ENCODE results near the gene CENPX.

The CENPX gene

DNA sequence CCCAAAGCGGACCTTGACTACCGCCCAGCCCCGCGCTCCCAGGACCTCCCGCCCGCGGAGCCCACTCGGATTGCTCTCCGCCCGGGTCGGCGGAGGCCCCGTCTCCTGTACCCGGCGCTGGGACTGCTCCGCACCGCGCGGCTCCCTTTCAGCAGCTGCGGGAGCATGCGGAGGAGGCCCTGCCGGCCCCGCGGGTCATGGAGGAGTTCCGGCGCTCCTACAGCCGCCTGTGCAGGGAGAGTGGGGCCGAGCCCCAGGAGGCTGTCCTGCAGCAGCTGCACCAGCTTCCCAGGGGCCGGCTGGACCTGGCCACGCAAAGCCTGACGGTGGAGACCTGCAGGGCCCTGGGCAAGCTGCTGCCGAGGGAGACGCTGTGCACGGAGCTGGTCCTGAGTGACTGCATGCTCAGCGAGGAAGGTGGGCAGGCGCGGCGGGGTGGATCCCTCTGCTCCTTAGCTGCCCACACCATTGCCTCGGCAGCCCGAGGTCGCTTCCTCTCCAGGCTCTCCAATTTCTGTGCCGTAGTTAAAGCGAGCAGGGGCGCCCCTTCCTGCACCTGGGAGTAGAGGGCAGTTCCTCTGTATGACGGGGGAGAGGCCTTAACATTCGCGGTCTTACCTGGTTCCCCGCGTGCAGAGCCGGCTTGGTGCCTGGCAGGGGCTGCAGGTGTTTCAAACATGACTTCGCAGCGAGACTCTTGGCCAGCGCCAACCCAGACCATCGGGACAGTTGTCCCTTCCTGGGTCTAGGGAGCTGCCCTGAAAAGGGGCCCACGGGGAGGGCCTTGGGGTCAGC is 966 bp upstream of the CENPX start:
- no peak overlapping the region for H3K27ac ChIP-seq (ENCODE audit: low read depth in 2 of 2, low read length in 2 of 2)
- peak overlapping the region; percentile 24 to 71 for H3K9ac ChIP-seq (ENCODE audit: low read depth in 1 of 2, low read length in 2 of 2)
- H3K9me3 ChIP-seq (ENCODE audit: control insufficient read depth in 2 of 2, low read length in 2 of 2), result no peaks in the 10 kb centered on the region
- H3K27me3 ChIP-seq (ENCODE audit: control insufficient read depth in 2 of 2, insufficient read depth in 2 of 2, low read length in 2 of 2), result no peaks in the 10 kb centered on the region
- H3K4me1 ChIP-seq (ENCODE audit: control insufficient read depth in 2 of 2, insufficient read depth in 2 of 2, low read length in 2 of 2), result peaks cover 23% of the 10 kb centered on the region in 2 donors
- H3K4me3 ChIP-seq (ENCODE audit: low read length in 2 of 2), result peak overlapping the region; percentile 70 to 79
- no peaks in the 10 kb centered on the region for H3K36me3 ChIP-seq (ENCODE audit: control insufficient read depth in 2 of 2, insufficient read depth in 2 of 2, low read length in 2 of 2)

DNA sequence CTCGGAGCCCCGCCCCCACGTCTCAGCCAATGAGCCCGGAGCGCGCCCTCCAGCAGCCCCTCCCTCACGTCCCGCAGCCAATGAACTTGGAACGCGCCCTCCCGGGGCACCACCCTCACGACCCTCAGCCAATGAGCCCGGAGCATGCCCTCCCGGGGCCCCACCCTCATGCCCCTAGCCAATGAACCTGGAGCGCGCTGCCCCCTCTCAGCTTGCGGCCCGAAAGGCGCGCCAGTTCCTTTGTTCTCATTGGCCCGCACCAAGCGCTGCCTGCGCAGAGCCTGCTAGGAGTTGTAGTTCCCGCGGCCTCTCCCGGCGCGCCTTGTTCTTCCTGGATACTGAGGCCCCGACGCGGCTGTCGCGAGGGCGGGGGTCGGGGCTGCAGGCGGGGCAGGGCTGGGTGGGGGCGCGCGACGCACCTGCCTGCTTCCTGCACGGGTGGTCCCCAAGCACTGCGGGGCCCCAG is 336 bp upstream of the CENPX start, which contains the start of gene LRRC45:
Gene LRRC45, plus strand, starts transcription at position 325 of the 466 bp plus-strand sequence. CDS start 339 bp downstream, outside the sequence.
- no peaks in the 10 kb centered on the region for H3K27me3 ChIP-seq (ENCODE audit: control insufficient read depth in 2 of 2, insufficient read depth in 2 of 2, low read length in 2 of 2)
- H3K4me3 ChIP-seq (ENCODE audit: low read length in 2 of 2), result peak within 1 kb of the TSS; percentile 85 to 90
- H3K27ac ChIP-seq (ENCODE audit: low read depth in 2 of 2, low read length in 2 of 2), result peak within 1 kb of the TSS; percentile 76 to 81
- H3K36me3 ChIP-seq (ENCODE audit: control insufficient read depth in 2 of 2, insufficient read depth in 2 of 2, low read length in 2 of 2), result peaks cover 0 to 3% of the 10 kb centered on the region in 2 donors
- peak within 1 kb of the TSS; percentile 84 to 92 for H3K9ac ChIP-seq (ENCODE audit: low read depth in 1 of 2, low read length in 2 of 2)
- H3K9me3 ChIP-seq (ENCODE audit: control insufficient read depth in 2 of 2, low read length in 2 of 2), result no peaks in the 10 kb centered on the region
- peaks cover 23% of the 10 kb centered on the region in 2 donors for H3K4me1 ChIP-seq (ENCODE audit: control insufficient read depth in 2 of 2, insufficient read depth in 2 of 2, low read length in 2 of 2)

DNA sequence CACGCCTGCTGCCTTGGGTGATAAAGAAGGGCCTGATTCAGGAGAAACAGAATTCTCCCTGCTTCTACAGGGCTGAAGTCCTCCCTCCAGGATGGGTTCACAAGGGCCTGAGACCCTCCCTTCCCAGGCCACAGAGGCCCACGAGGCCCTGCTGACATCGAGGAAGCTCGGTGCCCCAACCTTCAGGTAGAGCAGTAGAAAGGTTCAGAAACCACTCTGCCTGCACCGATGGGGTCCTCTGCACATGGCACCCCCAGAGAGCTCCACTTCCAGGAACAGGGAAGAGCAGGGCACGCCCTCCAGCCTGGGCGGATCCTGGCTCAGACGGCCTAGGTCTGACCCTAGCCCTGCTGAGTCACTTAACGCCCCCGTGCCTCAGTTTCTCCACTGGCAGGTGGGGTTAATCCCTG is 773 bp downstream of the CENPX start:
- H3K4me1 ChIP-seq (ENCODE audit: control insufficient read depth in 2 of 2, insufficient read depth in 2 of 2, low read length in 2 of 2), result peaks cover 23% of the 10 kb centered on the region in 2 donors
- peaks cover 0 to 3% of the 10 kb centered on the region in 2 donors for H3K36me3 ChIP-seq (ENCODE audit: control insufficient read depth in 2 of 2, insufficient read depth in 2 of 2, low read length in 2 of 2)
- H3K9ac ChIP-seq (ENCODE audit: low read depth in 1 of 2, low read length in 2 of 2), result peak overlapping the region; percentile 84 to 92
- H3K9me3 ChIP-seq (ENCODE audit: control insufficient read depth in 2 of 2, low read length in 2 of 2), result no peaks in the 10 kb centered on the region
- H3K27me3 ChIP-seq (ENCODE audit: control insufficient read depth in 2 of 2, insufficient read depth in 2 of 2, low read length in 2 of 2), result no peaks in the 10 kb centered on the region
- peak overlapping the region; percentile 85 to 90 for H3K4me3 ChIP-seq (ENCODE audit: low read length in 2 of 2)
- peak overlapping the region; percentile 76 to 81 for H3K27ac ChIP-seq (ENCODE audit: low read depth in 2 of 2, low read length in 2 of 2)

DNA sequence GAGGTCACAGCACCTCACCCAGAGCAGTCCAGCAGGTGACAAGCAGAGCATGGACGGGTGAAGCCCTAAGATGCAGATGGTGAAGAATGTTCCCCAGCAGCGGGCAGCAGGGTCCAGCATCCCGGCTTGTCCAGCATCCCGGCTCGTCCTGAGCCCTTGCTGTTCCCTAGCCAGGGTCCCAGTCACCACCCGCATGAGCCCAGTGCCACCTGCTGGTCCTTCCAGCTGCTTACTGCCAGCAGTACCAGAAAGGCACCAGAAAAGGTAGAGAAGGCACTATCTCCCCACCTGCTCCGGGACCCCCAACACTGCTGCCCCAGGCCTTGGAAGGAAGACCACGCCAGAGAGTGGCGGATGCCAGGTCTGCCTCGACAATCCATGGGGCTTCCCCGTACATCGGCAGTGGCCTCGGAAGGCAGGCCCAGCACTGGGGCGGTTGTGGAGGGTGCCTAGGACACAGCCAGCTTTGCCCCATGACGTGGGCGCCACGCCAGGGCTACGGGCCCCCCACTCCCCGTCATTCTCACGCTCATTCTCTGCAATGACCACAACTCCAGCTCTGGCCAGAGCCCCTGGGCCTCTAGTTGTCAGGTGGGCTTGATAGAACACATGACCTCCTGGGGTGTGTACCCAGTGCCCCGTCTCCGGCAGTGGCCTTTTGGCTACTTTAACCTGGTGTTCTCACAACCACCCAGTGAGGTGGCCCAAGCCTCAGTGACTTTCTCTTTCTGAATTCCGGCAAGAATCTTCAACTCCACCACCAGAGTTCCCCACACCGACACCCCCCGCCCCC is 1.4 kb downstream of the CENPX start:
- Histone ChIP-seq H3K9me3 (ENCODE audit: control insufficient read depth in 2 of 2, low read length in 2 of 2) (no peaks in the 10 kb centered on the region), H3K4me3 (ENCODE audit: low read length in 2 of 2) (peak overlapping the region; percentile 85 to 90), H3K9ac (ENCODE audit: low read depth in 1 of 2, low read length in 2 of 2) (peak overlapping the region; percentile 84 to 92), H3K4me1 (ENCODE audit: control insufficient read depth in 2 of 2, insufficient read depth in 2 of 2, low read length in 2 of 2) (peaks cover 23% of the 10 kb centered on the region in 2 donors), H3K36me3 (ENCODE audit: control insufficient read depth in 2 of 2, insufficient read depth in 2 of 2, low read length in 2 of 2) (peaks cover 0 to 3% of the 10 kb centered on the region in 2 donors), H3K27ac (ENCODE audit: low read depth in 2 of 2, low read length in 2 of 2) (peak overlapping the region; percentile 76 to 81), H3K27me3 (ENCODE audit: control insufficient read depth in 2 of 2, insufficient read depth in 2 of 2, low read length in 2 of 2) (no peaks in the 10 kb centered on the region)

DNA sequence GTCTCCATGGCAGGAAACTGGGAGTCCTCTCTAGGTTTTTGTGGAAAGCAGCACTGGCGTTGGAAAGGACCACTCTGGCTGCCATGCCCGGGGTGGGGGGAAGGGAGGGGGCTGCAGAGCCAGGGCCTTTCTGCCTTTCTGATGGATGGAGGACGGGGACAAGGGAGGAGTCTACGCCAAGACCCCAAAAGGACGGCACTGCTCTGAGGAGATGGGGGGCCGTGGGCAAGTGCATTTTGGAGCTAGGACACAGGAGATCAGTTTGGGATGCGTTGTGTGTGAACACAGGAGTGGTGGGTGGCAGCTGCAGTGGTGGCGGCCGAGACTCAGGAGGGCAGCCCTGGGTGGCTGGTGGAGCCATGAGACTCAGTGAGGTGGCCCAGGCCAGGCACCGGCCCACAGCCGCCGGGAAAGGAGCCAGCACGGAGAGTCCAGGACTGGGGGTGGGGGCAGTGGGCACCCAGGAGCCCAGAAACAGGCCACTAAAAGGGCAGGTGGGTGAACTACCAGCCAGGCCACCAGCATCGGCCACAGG is 2.0 kb downstream of the CENPX start:
- H3K27ac ChIP-seq (ENCODE audit: low read depth in 2 of 2, low read length in 2 of 2), result no peak overlapping the region
- no peaks in the 10 kb centered on the region for H3K27me3 ChIP-seq (ENCODE audit: control insufficient read depth in 2 of 2, insufficient read depth in 2 of 2, low read length in 2 of 2)
- no peak overlapping the region for H3K9ac ChIP-seq (ENCODE audit: low read depth in 1 of 2, low read length in 2 of 2)
- H3K4me1 ChIP-seq (ENCODE audit: control insufficient read depth in 2 of 2, insufficient read depth in 2 of 2, low read length in 2 of 2), result peaks cover 23% of the 10 kb centered on the region in 2 donors
- no peaks in the 10 kb centered on the region for H3K9me3 ChIP-seq (ENCODE audit: control insufficient read depth in 2 of 2, low read length in 2 of 2)
- peaks cover 0 to 3% of the 10 kb centered on the region in 2 donors for H3K36me3 ChIP-seq (ENCODE audit: control insufficient read depth in 2 of 2, insufficient read depth in 2 of 2, low read length in 2 of 2)
- peak overlapping the region in 1 of 2 donors; percentile 90 for H3K4me3 ChIP-seq (ENCODE audit: low read length in 2 of 2)

DNA sequence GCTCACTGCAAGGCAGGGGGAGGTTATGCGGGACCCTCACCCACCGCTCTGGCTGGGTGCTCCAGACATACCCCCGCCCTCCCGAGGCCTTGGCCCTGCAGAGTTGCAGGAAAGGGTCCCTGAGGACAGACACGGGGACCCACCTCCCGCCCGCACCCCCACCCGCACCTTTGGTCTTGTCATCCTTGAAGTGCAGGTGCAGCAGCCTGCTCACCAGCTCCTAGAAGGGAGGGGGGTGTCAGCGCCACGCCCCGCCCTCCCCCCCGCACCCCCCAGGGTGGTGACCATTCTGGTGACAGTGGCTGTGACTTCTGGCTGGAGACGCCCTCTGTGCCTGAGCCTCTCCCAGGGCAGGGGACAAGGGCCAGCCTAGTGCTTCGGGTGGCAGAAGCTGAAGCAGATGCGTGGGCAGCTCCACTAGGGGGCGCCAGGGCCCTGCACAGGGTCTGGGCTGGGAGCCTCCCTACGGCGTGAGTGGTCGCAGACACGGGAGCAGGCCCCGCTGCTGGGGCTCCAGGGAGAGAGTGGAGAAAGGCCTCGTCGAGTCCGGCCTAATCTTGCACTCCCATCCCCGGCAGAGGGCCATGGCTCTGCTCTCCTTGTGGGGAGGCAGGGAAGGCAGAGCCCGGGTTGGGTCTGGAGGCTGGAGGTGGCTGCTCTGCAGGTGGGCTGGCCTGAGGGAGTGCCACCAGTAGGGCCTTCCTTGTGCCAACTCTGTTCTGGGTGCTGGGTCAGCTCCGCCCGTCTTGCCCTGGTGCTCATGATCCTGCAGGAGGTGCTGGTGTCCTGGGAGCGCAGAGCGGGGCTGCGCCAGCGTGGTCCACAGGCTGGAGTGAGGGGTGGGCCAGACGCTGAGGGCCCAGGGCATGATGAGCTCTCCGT is 2.7 kb downstream of the CENPX start:
- H3K9ac ChIP-seq (ENCODE audit: low read depth in 1 of 2, low read length in 2 of 2), result no peak overlapping the region
- H3K27me3 ChIP-seq (ENCODE audit: control insufficient read depth in 2 of 2, insufficient read depth in 2 of 2, low read length in 2 of 2), result no peaks in the 10 kb centered on the region
- H3K4me3 ChIP-seq (ENCODE audit: low read length in 2 of 2), result no peak overlapping the region
- no peak overlapping the region for H3K27ac ChIP-seq (ENCODE audit: low read depth in 2 of 2, low read length in 2 of 2)
- peaks cover 0 to 3% of the 10 kb centered on the region in 2 donors for H3K36me3 ChIP-seq (ENCODE audit: control insufficient read depth in 2 of 2, insufficient read depth in 2 of 2, low read length in 2 of 2)
- no peaks in the 10 kb centered on the region for H3K9me3 ChIP-seq (ENCODE audit: control insufficient read depth in 2 of 2, low read length in 2 of 2)
- peaks cover 23% of the 10 kb centered on the region in 2 donors for H3K4me1 ChIP-seq (ENCODE audit: control insufficient read depth in 2 of 2, insufficient read depth in 2 of 2, low read length in 2 of 2)

DNA sequence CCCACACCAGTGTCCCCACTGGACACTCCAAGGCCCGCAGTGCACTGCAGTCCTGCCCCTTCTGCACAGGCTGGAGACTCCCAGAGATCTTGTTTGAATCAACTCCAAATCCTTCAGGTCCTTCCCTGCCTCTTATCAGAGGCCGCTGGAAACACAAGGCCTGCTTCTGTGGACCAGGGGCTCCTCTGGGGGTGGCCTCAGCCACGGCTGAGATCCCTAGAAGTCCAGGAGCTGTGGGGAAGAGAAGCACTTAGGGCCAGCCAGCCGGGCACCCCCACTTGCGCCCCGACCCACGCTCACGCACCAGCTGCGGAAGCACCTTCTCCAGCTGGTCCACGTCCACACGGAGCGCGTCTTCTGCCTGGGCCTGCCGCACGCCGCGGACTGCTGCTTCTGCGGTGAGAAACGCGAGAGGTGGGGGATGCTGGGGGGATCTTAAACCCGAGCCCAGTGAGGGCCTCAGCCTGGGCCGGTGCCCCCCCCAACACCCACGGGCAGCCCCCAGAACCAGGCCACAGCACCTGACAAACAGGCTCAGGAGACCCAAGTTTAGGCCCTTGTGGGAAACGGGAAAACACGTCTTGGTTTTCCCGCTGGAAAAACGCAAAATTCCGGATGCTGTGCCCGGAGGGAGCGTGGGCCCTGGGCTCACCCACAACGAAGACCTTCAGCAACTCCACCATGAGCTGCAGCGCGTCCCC is 3.5 kb downstream of the CENPX start:
- H3K9ac ChIP-seq (ENCODE audit: low read depth in 1 of 2, low read length in 2 of 2), result no peak overlapping the region

DNA sequence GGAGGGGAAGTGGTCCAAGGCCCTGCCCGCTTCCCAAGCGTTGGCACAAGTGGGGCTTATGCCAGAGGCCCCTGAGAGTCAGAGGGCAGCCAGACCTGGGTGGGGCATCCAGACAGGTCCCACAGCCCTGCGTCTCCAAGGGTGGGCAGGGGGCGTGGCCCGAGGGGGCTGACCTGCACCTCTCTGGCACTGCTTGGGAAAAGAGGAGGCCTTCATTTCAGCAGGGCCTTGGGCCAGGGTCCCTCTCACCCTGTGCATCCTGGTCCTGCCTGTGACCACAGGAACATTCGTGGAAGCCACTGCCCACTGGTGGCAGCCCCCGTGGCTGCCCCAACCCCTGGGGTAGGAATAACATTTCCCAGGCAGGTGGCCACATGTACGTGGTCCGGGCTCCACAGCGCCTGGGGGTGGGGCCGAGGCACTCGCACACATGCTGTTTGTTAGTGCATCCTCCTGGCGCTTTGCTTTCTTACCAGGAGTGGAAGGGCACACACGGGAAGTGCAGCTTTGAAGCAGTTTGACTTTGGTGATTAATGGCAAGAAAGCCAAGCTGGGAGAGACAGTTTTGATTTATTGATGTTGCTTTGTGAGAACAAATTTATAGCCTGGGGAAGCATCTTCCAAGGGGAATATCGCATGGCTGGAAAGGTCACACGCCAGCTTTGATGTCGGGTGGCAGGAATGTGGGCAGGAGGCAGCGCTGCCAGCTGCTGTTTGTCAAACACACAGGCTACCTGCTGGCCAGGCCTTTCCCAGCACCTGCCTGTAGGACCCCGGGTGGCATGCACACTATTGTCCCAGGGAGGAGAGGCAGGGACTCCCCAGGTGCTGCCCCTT is 4.3 kb downstream of the CENPX start:
- Histone ChIP-seq H3K4me3 (ENCODE audit: low read length in 2 of 2) (no peak overlapping the region), H3K4me1 (ENCODE audit: control insufficient read depth in 2 of 2, insufficient read depth in 2 of 2, low read length in 2 of 2) (peaks cover 14 to 16% of the 10 kb centered on the region in 2 donors), H3K27ac (ENCODE audit: low read depth in 2 of 2, low read length in 2 of 2) (no peak overlapping the region), H3K27me3 (ENCODE audit: control insufficient read depth in 2 of 2, insufficient read depth in 2 of 2, low read length in 2 of 2) (no peaks in the 10 kb centered on the region), H3K9ac (ENCODE audit: low read depth in 1 of 2, low read length in 2 of 2) (no peak overlapping the region), H3K9me3 (ENCODE audit: control insufficient read depth in 2 of 2, low read length in 2 of 2) (no peaks in the 10 kb centered on the region), H3K36me3 (ENCODE audit: control insufficient read depth in 2 of 2, insufficient read depth in 2 of 2, low read length in 2 of 2) (peaks cover 0 to 3% of the 10 kb centered on the region in 2 donors)

More for the DNA sequence above, 3.5 kb downstream of the CENPX start:
- peaks cover 20 to 22% of the 10 kb centered on the region in 2 donors for H3K4me1 ChIP-seq (ENCODE audit: control insufficient read depth in 2 of 2, insufficient read depth in 2 of 2, low read length in 2 of 2)
- H3K9me3 ChIP-seq (ENCODE audit: control insufficient read depth in 2 of 2, low read length in 2 of 2), result no peaks in the 10 kb centered on the region
- H3K27ac ChIP-seq (ENCODE audit: low read depth in 2 of 2, low read length in 2 of 2), result no peak overlapping the region
- no peaks in the 10 kb centered on the region for H3K27me3 ChIP-seq (ENCODE audit: control insufficient read depth in 2 of 2, insufficient read depth in 2 of 2, low read length in 2 of 2)
- peaks cover 0 to 3% of the 10 kb centered on the region in 2 donors for H3K36me3 ChIP-seq (ENCODE audit: control insufficient read depth in 2 of 2, insufficient read depth in 2 of 2, low read length in 2 of 2)
- H3K4me3 ChIP-seq (ENCODE audit: low read length in 2 of 2), result no peak overlapping the region

Data from mucosa of rectum (tissue), 2 donors.